GM18907 (cell line): ENCODE results near the gene CFAP20DC.
A peak's percentile ranks its signal among the peaks of the same experiment; 100 is the strongest.
"Not testable (repeated sequence)": the region's sequence is repeated elsewhere in the genome, so short reads cannot be mapped to it uniquely, and the experiment has no call there.

ENCODE experiments used
- ATAC-seq: cut with Tn5 transposase; IDR thresholded peaks from one replicate; pipeline ENCODE4 v1.9.1; 2021; ENCODE audit warnings: mild to moderate bottlenecking, moderate library complexity; ENCODE audit not compliant: unreplicated experiment

CFAP20DC gene

DNA sequence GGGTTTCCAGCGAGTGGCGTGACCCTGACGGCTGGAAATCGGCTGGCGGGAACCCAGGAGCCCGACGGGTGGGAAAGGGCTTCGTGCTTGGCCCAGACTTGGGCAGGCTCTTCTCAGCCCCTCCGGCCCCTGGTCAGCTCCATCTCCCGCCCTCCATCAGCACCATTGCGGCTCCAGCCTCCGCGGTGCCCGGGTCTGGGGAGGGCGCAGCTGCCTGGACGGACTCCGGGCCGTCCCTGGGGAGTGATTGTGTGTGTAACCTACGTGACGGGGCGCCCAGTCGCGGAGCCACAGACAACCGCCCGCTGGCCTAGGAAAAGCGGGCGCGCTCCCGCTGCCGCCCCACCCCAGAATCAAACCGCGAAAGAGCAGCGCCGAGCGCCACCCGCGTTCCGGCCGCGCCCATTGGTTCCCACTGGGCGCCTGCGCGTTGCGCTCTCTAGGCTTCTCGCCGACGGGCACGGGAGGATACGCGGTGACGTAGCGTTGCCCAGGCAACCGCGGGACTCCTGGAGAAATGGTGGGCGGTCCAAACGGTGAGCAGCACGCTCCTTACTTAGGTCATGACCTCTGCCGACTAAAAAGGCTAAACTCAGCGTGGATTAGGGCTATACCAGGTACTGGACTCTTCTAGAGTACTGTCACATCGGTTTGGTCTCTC lies at the start of gene CFAP20DC:
TSS of gene CFAP20DC (minus strand) at position 355 of the 661 bp plus-strand sequence. CDS start 394 bp downstream, outside the sequence.
- peak; percentile 98 for ATAC-seq

DNA sequence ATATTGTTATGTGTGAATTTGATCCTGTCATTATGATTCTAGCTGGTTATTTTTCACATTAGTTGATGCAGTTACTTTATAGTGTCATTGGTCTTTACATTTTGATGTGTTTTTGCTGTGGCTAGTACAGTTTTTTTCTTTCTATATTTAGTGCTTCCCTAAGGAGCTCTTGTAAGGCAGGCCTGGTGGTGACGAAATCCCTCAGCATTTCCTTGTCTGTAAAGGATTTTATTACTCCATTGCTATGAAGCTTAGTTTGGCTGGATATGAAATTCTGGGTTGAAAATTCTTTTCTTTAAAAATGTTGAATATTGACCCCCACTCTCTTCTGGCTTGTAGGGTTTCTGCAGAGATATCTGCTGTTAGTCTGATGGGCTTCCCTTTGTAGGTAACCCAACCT lies 48.7 kb upstream of the CFAP20DC start:
- not testable (repeated sequence) for ATAC-seq

DNA sequence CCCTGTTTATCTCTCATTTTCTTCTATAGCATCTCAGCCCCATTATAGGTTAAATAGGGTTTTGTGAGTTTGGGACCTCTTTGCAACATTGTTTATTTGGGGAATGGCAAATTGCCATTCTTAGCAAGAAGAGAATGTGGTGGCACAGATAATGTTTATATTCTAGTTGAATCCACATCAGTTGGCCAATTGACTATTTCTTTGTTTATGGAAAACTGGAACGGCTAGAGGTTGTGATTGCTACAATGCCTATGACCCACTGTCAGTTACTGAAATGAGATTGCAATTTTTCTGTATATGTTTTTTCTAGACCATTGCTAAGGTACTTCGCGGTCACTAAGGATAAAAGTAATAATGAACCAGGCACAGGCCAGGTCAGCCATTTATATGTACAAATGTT lies 44.6 kb upstream of the CFAP20DC start:
- no peak for ATAC-seq

DNA sequence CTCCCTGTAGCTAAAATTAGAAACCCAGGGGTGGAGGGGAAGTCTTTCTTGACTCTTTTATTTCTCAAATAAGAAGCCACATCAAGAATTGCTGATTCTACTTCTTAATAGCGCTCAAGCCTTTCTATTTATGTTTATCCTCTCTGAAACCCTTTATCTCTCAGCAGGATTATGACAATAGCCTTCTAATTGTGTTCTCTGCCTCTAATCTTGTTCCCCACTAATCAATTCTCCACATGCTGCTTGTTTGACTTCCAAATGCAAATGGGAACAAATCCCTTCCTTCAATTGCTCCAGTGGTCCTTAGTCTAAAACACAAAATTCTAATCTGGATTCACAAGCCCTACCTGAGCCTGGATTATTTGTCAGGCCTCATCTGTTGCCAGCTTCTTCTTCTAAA lies 43.7 kb upstream of the CFAP20DC start:
- no peak for ATAC-seq

DNA sequence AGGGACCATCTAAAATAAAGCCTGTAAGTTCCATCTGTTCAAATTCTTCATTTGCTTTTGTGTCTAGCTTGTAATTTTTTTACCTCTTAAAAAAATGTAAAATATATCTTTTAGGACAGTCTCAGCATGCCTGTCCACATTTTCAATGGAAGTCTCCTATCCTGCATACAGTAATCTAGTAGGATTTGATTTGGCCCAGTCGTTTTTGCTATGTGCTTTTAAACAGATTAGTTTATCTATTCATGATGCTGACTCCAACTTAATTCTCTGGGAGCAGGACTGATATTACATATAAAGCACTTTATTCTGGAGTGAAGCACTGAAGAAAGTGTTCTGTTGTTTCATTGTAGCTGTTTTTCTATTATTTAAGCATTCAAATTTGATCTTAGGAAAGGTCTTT lies 38.9 kb upstream of the CFAP20DC start:
- ATAC-seq: no peak

DNA sequence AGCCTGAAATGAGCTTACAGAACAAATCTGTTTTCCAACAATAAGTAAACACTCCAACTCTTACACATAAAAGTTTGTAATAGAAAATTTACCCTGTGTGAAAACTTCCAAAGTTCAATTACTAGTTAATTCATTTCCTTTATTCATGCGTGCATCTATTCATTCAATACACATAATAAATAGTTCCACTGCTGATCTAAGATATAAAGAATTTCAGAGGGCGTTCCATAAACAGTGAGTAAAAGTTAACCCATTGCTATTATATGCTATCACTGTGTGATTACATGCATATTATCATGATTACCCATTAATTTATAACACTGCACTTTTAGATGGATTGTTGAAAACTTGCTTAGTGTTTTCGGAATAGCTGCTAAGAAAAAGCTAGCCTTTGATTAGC lies 36.2 kb upstream of the CFAP20DC start:
- no peak for ATAC-seq

DNA sequence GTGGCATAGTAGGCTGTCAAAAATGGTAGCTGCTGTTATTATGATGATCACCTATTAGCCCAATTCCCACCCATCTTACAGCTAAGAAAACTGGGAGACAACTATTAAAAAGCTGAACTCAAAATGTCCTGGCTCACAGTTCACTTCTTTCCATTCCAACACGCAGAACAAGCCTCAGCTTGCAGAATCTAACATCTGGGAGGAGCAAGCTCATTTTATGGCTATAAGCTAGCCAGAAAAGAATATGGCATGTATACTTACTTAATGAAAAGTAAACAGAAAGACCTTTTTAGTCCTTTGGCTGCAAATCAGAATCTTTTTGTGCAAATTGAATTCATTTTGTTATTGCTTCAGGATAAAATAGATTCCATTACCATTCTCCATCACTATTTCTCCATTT lies 34.8 kb upstream of the CFAP20DC start:
- ATAC-seq: no peak

DNA sequence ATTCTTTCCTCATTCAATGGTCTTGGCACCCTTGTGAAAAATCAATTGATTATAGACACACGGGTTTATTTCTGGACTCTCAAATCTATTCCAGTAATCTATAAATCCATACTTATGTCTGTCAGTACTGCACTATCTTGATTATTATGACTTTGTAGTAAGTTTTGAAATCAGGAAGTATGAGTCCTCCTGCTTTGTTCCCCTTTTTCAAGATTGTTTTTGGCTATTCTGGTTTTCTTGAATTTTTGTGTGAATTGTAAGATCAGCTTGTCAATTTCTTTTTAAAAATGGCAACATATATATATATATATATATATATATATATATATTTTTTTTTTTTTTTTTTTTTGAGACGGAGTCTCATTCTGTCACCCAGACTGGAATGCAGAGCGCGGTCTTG lies 32.3 kb upstream of the CFAP20DC start:
- no peak for ATAC-seq

DNA sequence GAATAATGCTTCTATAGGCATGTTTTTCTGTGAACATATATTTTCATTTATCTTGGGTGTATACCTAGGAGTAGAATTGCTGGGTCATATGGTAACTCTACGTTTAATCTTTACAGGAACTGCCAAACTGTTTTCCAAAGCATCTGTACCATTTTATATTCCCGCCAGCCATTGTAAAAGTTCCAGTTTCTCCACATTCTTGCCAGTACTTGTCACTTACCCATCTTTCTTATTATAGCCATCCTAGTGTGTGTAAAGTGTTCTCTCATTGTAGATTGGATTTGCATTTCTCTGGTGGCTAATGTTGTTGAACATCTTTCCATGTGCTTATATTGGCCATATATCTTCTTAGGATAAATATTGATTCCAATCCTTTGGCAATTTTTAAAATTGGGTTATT lies 31.2 kb upstream of the CFAP20DC start:
- ATAC-seq: no peak

DNA sequence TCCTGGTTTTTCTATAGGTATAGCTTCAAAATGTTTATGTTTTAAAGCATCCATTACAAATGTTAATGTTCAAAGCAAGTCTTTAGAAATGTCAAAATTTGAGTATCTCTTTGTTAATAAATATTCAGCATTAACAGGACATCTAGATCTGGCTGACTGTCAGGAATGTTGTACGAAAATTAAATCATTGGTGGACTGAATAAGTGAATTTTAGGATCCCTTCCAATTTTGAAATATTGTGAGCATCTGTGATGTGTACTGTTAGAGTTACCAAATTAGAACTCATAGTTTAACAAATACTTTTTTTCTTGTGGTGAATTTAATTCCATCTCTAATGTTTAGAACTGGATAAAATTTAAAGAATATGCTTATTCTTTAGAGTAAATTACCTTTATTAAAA lies 30.1 kb upstream of the CFAP20DC start:
- no peak for ATAC-seq

DNA sequence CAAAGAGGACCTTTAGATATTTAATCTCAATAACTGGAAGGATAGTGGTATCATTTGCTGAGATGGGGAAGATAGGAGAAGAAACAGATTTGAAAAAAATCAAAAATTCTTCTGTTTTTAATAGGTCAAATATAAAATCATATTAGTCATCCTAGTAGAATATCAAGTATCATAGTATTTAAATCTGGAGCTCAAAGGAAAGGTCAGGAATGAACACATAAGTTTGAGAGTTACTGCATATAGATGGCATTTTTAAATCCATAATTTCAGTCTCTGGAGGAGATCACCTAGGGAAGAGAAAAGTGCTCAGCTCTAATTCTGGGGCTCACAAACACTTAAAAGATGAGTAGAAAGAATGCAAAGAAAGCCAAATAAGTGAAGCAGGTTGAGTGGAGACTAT lies 24.9 kb upstream of the CFAP20DC start:
- no peak for ATAC-seq

DNA sequence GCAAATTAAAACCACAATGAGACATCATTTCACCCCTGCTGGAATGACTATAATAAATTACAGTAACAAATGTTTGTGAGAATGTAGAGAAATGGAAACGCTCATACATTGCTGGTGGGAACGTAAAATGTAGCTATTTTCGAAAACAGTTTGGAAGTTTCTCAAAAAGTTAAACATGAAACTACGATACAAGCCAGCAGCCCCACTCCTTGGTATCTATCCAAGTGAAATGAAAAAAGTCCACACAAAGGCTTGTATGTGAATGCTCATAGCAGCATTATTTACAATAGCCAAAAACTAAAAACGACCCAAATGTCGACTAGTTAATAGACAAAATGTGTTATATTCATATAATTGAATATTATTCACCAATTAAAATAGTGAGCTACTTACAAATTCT lies 22.9 kb upstream of the CFAP20DC start:
- no peak for ATAC-seq

DNA sequence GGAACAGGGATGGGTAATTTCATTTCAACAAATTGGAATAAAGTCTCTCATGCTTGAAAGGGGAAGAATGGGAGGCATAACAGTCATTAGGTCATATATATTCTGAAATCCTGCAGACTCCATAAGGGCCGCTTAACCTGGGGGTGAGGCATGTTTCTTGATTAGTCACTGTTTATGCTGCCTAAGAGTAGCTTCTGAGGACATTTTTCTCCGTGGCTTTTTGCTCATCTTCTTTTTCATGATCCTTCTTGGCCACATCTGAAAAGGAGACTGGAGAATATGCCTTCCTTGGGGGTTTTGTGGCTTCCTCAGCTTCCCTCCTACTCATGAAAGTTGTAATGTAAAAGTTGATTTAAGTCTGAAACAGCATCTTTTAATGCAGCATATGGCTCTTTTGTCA lies 20.0 kb upstream of the CFAP20DC start:
- ATAC-seq: no peak

DNA sequence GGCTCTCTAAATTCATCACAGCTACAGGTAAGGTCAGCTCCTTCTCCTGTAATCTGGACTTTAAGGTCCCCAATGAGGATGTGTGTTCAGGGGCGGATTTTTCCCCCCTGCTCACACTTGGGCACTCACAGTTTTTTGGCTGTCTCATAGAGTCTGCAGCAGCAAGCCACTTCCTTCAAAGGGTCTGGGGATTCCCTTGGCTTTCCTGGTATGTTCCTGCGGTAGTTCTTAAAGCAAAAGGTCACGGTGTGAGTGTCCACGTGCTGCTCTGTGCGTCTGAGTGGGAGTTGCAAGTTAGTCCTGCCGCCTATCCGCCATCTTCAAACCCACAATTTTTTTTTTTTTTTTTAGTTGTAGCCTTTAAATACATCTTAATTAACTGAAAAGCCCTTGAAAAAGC lies 15.4 kb upstream of the CFAP20DC start:
- ATAC-seq: no peak

DNA sequence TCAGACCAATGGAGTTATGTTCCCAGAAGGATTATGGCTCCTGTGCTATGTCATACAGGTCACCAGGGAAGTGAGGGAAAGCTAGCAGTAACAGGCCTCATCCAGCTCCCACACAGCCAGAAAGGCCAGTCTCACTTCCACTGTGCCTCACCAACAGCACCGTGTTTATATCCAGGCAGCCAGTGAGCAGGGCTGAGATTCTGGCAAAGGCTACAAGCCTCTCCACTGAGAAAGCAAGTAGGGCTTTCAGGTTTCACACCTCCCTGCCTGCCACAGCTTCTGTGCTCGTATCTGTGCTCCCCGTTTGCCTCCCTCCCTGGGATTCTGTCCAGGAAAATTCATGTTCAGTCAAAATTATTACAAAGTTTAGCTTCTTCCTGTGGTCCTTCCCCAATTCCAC lies 14.9 kb upstream of the CFAP20DC start:
- ATAC-seq: no peak

DNA sequence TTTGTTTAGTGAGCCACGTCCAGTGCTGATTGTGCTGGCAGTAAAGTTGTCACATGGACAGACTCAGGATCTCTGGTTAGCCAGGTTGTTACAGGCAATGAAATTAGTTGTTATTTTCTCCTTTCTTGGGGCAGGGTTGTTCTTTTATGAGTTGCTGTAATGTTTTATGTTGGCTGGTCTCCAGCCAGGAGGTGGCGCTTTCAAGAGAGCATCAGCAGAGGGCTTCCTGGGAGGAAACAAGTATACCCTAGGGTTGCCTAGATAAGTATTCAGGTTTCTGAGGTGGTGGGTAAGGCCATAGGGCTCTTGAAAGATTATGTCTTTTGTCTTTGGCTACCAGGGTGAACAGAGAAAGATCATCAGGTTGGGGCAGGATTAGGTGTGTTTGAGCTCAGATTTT lies 14.5 kb upstream of the CFAP20DC start:
- no peak for ATAC-seq

DNA sequence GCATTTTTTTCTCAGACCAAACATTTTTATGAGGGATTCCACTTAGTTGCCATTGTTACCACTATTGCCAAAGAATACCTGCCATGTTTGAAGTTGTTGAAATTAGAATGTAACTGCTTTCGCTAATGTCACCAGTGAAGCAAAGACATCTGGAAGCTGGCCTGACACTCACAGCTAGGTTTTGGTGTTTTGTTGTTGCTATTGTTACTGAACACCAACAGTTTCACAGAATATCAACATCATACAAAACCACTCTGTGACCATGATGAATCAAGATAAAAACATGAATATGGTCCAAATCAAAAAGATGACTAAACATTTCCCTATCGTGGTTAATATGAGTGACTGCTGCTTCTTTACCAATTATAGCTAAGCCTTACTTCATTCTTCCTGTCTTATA lies 6.9 kb upstream of the CFAP20DC start:
- no peak for ATAC-seq

DNA sequence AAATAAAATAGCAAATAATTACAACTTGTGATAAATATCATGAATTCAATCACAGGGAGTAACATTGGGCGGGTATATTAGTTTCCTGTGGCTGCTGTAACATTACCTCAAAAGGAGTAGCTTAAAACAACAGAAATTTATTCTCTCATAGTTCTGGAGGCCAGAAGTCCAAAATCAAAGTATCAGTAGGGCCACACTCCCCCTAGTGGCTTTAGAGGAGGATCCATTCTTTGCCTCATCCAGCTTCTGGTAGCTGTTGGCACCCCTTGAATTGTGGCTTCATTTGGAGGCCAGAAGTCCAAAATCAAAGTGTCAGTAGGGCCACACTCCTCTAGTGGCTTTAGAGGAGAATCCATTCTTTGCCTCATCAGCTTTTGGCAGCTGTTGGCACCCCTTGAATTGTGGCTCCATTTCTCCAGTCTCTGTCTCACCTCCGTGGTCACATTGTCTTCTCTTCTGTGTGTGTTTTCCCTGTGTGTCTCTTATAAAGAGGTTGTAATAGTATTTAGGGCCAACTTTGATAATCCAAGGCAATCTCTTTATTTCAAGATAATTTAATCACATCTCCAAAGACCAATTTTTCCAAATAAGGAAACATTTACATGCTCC lies 3.1 kb upstream of the CFAP20DC start:
- no peak for ATAC-seq

DNA sequence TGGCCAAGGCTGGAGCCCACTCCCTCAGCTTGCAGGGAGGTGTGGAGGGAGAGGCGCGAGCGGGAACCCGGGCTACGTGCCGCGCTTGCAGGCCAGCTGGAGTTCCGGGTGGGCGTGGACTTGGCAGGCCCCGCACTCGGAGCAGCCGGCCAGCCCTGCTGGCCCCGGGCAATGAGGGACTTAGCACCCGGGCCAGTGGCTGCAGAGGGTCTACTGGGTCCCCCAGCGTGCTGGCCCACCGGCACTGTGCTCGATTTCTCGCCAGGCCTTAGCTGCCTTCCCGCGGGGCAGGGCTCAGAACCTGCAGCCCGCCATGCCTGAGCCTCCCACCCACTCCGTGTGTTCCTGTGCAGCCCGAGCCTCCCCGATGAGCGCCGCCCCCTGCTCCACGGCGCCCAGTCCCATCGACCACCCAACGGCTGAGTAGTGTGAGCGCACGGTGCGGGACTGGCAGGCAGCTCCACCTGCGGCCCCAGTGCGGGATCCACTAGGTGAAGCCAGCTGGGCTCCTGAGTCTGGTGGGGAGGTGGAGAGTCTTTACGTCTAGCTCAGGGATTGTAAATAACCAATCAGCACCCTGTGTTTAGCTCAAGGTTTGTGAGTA lies 1.1 kb upstream of the CFAP20DC start:
- not testable (repeated sequence) for ATAC-seq

DNA sequence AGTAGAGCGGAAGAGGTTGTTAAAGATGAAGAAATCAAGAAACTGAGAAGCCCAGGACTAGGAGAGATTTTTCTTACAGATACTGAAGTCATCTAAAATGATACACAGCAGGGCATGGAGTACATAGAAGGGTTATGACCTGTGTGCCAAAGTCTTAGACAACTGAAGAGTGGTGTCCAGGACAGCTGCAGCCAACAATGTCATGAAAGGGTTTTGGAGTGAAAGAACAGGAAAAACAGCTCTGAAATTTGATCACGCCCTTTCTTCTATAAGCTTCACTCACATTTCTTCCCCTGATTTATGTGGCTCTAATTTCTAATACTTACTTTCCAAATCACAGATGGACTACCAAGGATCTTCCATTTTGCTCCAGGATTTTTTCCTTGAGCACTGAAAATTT lies 3.0 kb downstream of the CFAP20DC start:
- ATAC-seq: no peak

DNA sequence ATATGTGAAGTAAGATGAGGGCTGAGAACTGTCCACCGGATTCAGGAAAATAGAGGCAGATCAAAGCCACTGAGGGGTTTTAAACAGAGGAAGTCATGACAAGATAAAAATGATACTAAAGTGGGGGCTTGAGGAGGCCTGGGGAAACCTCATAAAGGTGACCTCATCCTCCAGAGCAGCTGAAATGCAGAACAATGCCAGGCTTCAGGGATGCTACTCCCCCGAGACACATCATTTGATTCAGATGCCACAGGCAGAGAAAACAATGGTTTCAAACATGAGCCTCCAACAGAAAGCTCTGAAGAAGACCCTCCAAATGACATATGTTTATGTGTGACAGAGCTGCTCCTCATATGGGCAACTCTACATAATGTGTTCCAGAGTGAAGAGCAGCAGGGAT lies 6.4 kb downstream of the CFAP20DC start:
- ATAC-seq: no peak

DNA sequence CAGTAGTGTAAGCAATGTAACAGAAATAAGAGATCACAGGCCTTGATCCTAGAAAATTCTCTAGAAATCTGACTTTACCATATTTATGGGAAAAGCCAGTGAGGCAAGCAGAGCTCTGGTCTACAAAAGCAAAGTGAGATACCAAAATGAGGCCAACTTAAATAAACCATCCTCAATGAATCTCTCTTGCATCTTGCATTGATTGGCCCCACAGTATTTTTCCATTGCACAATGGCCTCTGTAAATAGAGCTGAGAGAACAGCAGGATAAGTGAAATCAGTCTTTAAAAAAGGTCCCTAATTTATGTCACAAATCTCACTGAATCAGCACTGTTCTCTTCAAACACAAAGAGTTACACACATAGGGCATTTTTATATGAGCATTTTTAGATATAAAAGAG lies 8.9 kb downstream of the CFAP20DC start:
- no peak for ATAC-seq

DNA sequence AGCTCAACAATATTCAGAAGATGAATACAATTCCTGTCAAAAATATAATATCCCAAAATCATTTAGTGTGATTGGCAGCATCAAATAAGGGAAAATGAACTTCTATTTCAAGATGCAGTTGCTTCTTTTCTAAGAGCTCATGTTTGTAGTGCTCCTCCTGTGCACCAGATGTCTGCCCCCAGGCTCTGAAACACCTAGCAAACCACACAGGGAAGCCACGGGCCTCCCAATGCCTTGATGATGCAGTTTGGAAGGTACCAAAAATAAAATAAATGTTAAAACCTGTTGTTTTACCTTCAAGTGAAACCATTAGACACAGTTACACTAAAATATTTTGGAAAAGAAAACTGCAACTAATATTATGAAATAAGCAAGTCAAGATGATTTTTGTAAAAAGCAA lies 22.2 kb downstream of the CFAP20DC start:
- ATAC-seq: no peak
